ENCODE measurements around the gene GPBP1L1. TPM values are rescaled to one million over a fixed set of nuclear protein-coding genes. Genes with fewer than 3 reads are reported as not detected.

GPBP1L1 gene
- total RNA-seq, 4 donors from 2014 or later = 161 to 258 (median 238) TPM

DNA sequence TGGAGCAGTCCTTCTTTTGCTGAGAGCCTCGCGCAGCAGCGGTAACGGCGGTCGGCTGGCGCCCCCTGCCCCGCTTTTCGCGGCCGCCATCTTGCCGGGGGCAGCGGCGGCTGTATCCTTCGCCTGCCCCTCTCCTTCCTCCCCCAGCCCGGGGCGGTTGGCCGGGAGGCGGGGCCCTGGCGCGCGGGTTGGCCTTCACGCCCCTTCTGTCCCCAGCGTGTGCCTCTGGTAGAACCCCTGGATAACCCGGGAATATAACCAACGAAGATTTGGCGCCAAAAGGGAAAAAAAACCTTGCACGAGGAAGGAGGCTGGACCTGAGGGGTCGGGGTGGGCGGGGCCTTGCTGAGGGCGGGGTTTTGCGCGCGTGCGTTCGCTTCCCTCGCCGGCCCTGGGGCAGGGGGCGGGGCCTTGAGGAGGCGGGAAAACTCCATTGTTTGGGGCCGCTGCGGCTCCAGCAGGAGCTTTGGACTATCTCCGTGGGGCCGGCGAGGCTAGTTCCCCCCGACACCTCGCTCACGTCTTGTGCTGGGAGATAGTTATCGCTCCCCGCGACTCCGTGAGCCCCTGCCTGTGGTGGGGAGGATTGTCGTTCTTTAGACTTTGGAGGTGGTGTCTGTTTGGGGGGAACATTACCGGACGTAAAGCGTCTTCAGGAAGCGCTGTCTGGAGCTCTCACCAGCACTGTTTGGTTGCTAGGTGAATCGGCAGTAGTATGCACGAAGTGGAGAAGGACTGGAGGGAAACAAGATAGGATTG is 101.8 kb downstream of the GPBP1L1 start:
- peak; percentile 88 to 96 (median 94) for DNase-seq
- TF ChIP-seq CTCF (IDR thresholded peaks at IDR 0.05) = peak in 1 of 6 experiments; percentile 2
- no peak for TF ChIP-seq POLR2A (IDR thresholded peaks at IDR 0.05)
- no peaks in the 10 kb centered on the region for H3K36me3 ChIP-seq
- peak overlapping the region; percentile 78 to 88 (median 87) for H3K4me3 ChIP-seq
- H3K27ac ChIP-seq = peak overlapping the region; percentile 88 to 93 (median 91)
- H3K27me3 ChIP-seq = no peaks in the 10 kb centered on the region
- peaks cover 0 to 28% (median 7%) of the 10 kb centered on the region in 4 donors for H3K4me1 ChIP-seq
- no peaks in the 10 kb centered on the region for H3K9me3 ChIP-seq

- TF ChIP-seq CTCF (IDR thresholded peaks at IDR 0.05) (peak in 1 of 6 experiments; percentile 3), POLR2A (IDR thresholded peaks at IDR 0.05) (peak; percentile 76 to 77)
- peak within 1 kb of the TSS; percentile 78 to 88 (median 87) for H3K4me3 ChIP-seq
- H3K27me3 ChIP-seq = no peaks in the 10 kb centered on the region
- H3K27ac ChIP-seq = peak within 1 kb of the TSS; percentile 88 to 93 (median 91)
- DNase-seq = peak; percentile 91 to 96 (median 95)
- H3K4me1 ChIP-seq = peaks cover 0 to 28% (median 7%) of the 10 kb centered on the region in 4 donors
- H3K9me3 ChIP-seq = no peaks in the 10 kb centered on the region
- no peaks in the 10 kb centered on the region for H3K36me3 ChIP-seq
These were observed 102.5 kb downstream of the GPBP1L1 start, which contains the start of gene NASP for GRCh38 chr1:45583666-45584350. TSS of gene NASP (plus strand) at chr1:45584041. CDS start at chr1:45584147, 106 bp downstream.

DNA sequence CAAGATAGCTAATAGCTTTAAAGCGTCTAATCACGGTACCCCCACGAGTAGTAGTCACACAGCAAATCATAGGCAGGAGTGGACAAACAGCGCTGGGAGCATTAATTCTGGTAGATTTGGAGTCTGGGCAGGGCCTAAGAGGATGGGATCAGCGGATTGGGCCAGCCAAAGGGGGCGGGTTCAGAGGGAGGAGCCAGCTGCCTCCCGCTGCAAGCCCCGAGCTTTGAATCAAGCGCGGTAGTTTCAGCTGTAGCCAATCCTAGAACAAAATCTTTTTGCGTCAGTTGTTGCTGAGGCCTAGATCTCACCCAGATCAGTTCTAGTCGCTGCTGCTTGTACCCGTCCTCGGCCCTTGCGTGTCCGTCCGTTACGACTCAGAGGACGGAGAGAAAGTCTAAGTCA is 103.1 kb downstream of the GPBP1L1 start:
- DNase-seq = peak; percentile 92 to 98 (median 95)
- H3K27ac ChIP-seq = peak overlapping the region; percentile 88 to 93 (median 91)
- H3K9me3 ChIP-seq = no peaks in the 10 kb centered on the region
- no peaks in the 10 kb centered on the region for H3K27me3 ChIP-seq
- H3K36me3 ChIP-seq = no peaks in the 10 kb centered on the region
- H3K4me3 ChIP-seq = peak overlapping the region; percentile 78 to 88 (median 87)
- peaks cover 0 to 28% (median 7%) of the 10 kb centered on the region in 4 donors for H3K4me1 ChIP-seq
- no peak for TF ChIP-seq CTCF (IDR thresholded peaks at IDR 0.05)

Small RNAs within 50 kb of the gene (small RNA-seq; reads per million reads assigned to genes)
- 0 reads per million in 2 donors for gene AL355480.1
- gene AL355480.2 = 0 reads per million in 2 donors
- 0 reads per million in 2 donors for gene AL355480.3
- gene AL355480.4 = 0 reads per million in 2 donors

Other genes starting within 250 kb of the GPBP1L1 start
- 10 to 100 TPM; 16.5 to 30.5 (median 23.2) TPM for gene TESK2, start 195.4 kb downstream of the GPBP1L1 start, total RNA-seq
- gene CCDC163, start 186.5 kb downstream of the GPBP1L1 start, total RNA-seq = 1 to 10 TPM in 2 of 4 donors, under 1 TPM in 1, not detected in 1; 0.94 to 3.7 (median 1.7) TPM
- 1 to 10 TPM; 2.5 to 5.1 (median 3.4) TPM for gene MMACHC, start 186.2 kb downstream of the GPBP1L1 start, total RNA-seq
- 100 to 1,000 TPM; 214 to 501 (median 292) TPM for gene PRDX1, start 164.6 kb downstream of the GPBP1L1 start, total RNA-seq
- 100 to 1,000 TPM; 161 to 305 (median 201) TPM for gene AKR1A1, start 135.7 kb downstream of the GPBP1L1 start, total RNA-seq
- gene NASP, start 102.5 kb downstream of the GPBP1L1 start, total RNA-seq = 100 to 1,000 TPM in 1 of 4 donors, 10 to 100 TPM in 3; 31.3 to 194 (median 63.8) TPM
- 10 to 100 TPM in 3 of 4 donors, 1 to 10 TPM in 1; 5.0 to 17.3 (median 15.7) TPM for gene CCDC17, start 62.5 kb downstream of the GPBP1L1 start, total RNA-seq
- 10 to 100 TPM in 3 of 4 donors, 1 to 10 TPM in 1; 6.6 to 27.5 (median 22.8) TPM for gene TMEM69, start 1.6 kb upstream of the GPBP1L1 start, total RNA-seq
- 10 to 100 TPM in 3 of 4 donors, 1 to 10 TPM in 1; 8.9 to 17.2 (median 12.1) TPM for gene IPP, start 64.1 kb upstream of the GPBP1L1 start, total RNA-seq
- gene MAST2, start 117.1 kb upstream of the GPBP1L1 start, total RNA-seq = 100 to 1,000 TPM in 3 of 4 donors, 10 to 100 TPM in 1; 75.9 to 249 (median 134) TPM